ENCODE results near the gene CNTNAP2. TPM values are rescaled to one million over a fixed set of nuclear protein-coding genes. Genes with fewer than 3 reads are reported as not detected.

CNTNAP2 gene
- total RNA-seq, 2 experiments from 2014 or later: not detected

DNA sequence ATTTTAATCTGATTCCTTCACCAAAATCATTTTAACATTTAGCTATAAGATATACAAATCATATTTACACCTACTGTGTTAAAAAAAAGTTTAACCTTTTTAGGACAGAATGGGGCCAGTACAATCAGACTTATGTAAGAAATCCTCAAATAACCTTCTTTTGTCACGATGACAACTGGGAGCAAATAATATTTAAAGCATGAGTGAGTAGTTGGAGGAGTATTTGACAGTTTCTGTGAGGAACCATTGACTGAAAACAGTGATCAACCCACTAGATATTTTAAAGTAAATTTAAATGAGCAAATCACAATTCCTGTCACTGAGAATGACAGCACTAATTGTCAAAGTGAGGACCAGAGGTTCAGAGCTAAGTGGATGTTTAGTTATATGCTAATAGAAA is 289.1 kb downstream of the CNTNAP2 start:
- Histone ChIP-seq H3K27me3 (ENCODE audit: control insufficient read depth in 1 of 2, insufficient read depth in 2 of 2, low read length in 2 of 2) (no peaks in the 10 kb centered on the region), H3K36me3 (ENCODE audit: insufficient read depth, low read length) (no peaks in the 10 kb centered on the region), H3K27ac (ENCODE audit: low read depth in 1 of 2, low read length in 2 of 2) (no peak overlapping the region), H3K4me1 (ENCODE audit: insufficient read depth, low read length) (no peaks in the 10 kb centered on the region), H3K4me3 (ENCODE audit: low read length) (no peak overlapping the region), H3K9me3 (ENCODE audit: control insufficient read depth in 1 of 2, insufficient read depth in 1 of 2, low read length in 2 of 2) (peaks cover 0 to 7% of the 10 kb centered on the region in 2 experiments)
- Mint-ChIP-seq H3K27me3 (no peaks in the 10 kb centered on the region), H3K4me1 (ENCODE audit: low read depth) (no peaks in the 10 kb centered on the region), H3K36me3 (ENCODE audit: low read depth) (no peaks in the 10 kb centered on the region), H3K9me3 (peaks cover 3% of the 10 kb centered on the region), H3K4me3 (no peak overlapping the region), H3K27ac (no peak overlapping the region)
- intact Hi-C loops (cut with DNase I, micrococcal nuclease): loop anchor here in 1 of 2 experiments (10.0 kb wide), 1 partner anchor 1269 kb away; no protein-coding TSS in a partner anchor
- POLR2A ChIA-PET: no interaction called here
- CTCF ChIA-PET: no interaction called here
- DNase-seq: no peak
- TF ChIP-seq, protein P1, sequence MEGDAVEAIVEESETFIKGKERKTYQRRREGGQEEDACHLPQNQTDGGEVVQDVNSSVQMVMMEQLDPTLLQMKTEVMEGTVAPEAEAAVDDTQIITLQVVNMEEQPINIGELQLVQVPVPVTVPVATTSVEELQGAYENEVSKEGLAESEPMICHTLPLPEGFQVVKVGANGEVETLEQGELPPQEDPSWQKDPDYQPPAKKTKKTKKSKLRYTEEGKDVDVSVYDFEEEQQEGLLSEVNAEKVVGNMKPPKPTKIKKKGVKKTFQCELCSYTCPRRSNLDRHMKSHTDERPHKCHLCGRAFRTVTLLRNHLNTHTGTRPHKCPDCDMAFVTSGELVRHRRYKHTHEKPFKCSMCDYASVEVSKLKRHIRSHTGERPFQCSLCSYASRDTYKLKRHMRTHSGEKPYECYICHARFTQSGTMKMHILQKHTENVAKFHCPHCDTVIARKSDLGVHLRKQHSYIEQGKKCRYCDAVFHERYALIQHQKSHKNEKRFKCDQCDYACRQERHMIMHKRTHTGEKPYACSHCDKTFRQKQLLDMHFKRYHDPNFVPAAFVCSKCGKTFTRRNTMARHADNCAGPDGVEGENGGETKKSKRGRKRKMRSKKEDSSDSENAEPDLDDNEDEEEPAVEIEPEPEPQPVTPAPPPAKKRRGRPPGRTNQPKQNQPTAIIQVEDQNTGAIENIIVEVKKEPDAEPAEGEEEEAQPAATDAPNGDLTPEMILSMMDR (IDR thresholded peaks at IDR 0.05): no peak
- ATAC-seq (ENCODE audit: poor library complexity): no peak

DNA sequence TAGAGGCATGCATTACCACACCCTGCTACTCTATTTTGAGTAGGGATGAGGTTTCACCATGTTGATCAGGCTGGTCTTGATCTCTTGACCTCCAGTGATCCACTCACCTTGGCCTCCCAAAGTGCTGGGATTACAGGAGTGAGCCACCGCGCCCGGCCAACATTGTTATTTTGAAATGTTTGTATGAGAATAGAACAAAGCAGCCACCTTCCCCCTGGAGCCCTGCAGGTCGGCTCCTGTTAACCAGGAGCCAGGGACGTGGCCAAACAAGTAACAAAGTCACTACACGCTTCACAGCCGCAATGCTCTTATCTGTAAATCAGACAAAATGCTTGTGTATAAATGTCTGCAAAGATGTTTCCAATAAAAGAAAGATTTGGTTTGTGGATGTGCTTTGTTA is 295.4 kb downstream of the CNTNAP2 start:
- no peak overlapping the region for H3K27ac Mint-ChIP-seq
- H3K36me3 Mint-ChIP-seq (ENCODE audit: low read depth): no peaks in the 10 kb centered on the region
- intact Hi-C loops (cut with DNase I, micrococcal nuclease): no loop called here
- no peaks in the 10 kb centered on the region for H3K36me3 ChIP-seq (ENCODE audit: insufficient read depth, low read length)
- CTCF ChIA-PET: no interaction called here
- H3K4me1 Mint-ChIP-seq (ENCODE audit: low read depth): no peaks in the 10 kb centered on the region
- TF ChIP-seq, protein P1 (IDR thresholded peaks at IDR 0.05): no peak
- no peaks in the 10 kb centered on the region for H3K27me3 Mint-ChIP-seq
- no peaks in the 10 kb centered on the region for H3K27me3 ChIP-seq (ENCODE audit: control insufficient read depth in 1 of 2, insufficient read depth in 2 of 2, low read length in 2 of 2)
- no peaks in the 10 kb centered on the region for H3K4me1 ChIP-seq (ENCODE audit: insufficient read depth, low read length)
- POLR2A ChIA-PET: no interaction called here
- no peak overlapping the region for H3K4me3 ChIP-seq (ENCODE audit: low read length)
- H3K27ac ChIP-seq (ENCODE audit: low read depth in 1 of 2, low read length in 2 of 2): no peak overlapping the region
- H3K9me3 ChIP-seq (ENCODE audit: control insufficient read depth in 1 of 2, insufficient read depth in 1 of 2, low read length in 2 of 2): no peaks in the 10 kb centered on the region
- peaks cover 2% of the 10 kb centered on the region for H3K9me3 Mint-ChIP-seq
- no peak overlapping the region for H3K4me3 Mint-ChIP-seq
- ATAC-seq (ENCODE audit: poor library complexity) (no peak), DNase-seq (no peak)

DNA sequence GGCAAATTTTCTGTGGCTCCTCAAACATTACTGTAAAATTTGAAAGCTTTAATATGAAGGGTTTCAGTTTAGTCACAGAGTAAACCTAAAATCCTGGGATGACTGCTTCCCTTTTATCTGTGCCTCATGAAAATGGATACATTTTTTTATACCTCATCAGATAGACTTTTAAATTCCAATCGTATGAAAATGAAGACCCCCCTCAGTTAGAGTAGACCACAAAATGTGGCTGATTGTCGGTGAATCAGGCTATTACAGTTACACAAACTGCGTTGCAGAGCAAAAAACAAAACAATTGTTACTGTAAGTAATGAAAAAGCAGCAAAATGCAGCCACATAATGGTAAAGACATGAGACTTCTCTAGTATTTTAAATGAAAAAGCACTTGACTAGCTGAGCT is 296.2 kb downstream of the CNTNAP2 start:
- intact Hi-C loops (cut with DNase I, micrococcal nuclease): no loop called here
- H3K27ac Mint-ChIP-seq: no peak overlapping the region
- no peaks in the 10 kb centered on the region for H3K36me3 Mint-ChIP-seq (ENCODE audit: low read depth)
- no peaks in the 10 kb centered on the region for H3K27me3 Mint-ChIP-seq
- DNase-seq (no peak), ATAC-seq (ENCODE audit: poor library complexity) (no peak)
- no peak overlapping the region for H3K4me3 Mint-ChIP-seq
- TF ChIP-seq, protein P1 (IDR thresholded peaks at IDR 0.05): no peak
- ChIA-PET CTCF (no interaction called here), POLR2A (no interaction called here)
- Histone ChIP-seq H3K36me3 (ENCODE audit: insufficient read depth, low read length) (no peaks in the 10 kb centered on the region), H3K27me3 (ENCODE audit: control insufficient read depth in 1 of 2, insufficient read depth in 2 of 2, low read length in 2 of 2) (no peaks in the 10 kb centered on the region), H3K4me1 (ENCODE audit: insufficient read depth, low read length) (no peaks in the 10 kb centered on the region), H3K9me3 (ENCODE audit: control insufficient read depth in 1 of 2, insufficient read depth in 1 of 2, low read length in 2 of 2) (no peaks in the 10 kb centered on the region), H3K27ac (ENCODE audit: low read depth in 1 of 2, low read length in 2 of 2) (no peak overlapping the region), H3K4me3 (ENCODE audit: low read length) (no peak overlapping the region)
- peaks cover 2% of the 10 kb centered on the region for H3K9me3 Mint-ChIP-seq
- H3K4me1 Mint-ChIP-seq (ENCODE audit: low read depth): no peaks in the 10 kb centered on the region

Measured in CD4-positive, alpha-beta T cell (primary cell).